Measurements from ENCODE around the gene DOCK3.

- TF ChIP-seq, protein P1, sequence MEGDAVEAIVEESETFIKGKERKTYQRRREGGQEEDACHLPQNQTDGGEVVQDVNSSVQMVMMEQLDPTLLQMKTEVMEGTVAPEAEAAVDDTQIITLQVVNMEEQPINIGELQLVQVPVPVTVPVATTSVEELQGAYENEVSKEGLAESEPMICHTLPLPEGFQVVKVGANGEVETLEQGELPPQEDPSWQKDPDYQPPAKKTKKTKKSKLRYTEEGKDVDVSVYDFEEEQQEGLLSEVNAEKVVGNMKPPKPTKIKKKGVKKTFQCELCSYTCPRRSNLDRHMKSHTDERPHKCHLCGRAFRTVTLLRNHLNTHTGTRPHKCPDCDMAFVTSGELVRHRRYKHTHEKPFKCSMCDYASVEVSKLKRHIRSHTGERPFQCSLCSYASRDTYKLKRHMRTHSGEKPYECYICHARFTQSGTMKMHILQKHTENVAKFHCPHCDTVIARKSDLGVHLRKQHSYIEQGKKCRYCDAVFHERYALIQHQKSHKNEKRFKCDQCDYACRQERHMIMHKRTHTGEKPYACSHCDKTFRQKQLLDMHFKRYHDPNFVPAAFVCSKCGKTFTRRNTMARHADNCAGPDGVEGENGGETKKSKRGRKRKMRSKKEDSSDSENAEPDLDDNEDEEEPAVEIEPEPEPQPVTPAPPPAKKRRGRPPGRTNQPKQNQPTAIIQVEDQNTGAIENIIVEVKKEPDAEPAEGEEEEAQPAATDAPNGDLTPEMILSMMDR (IDR thresholded peaks at IDR 0.05): peak in 2 of 3 donors; percentile 87 to 93
- TF ChIP-seq POLR2A (IDR thresholded peaks at IDR 0.05) (peak; percentile 50), EP300 (IDR thresholded peaks at IDR 0.05) (no peak)
Measured at GRCh38 chr3:51391075-51391565, 716.4 kb downstream of the DOCK3 start, which contains the start of gene RBM15B.

Data from ovary (tissue), 3 donors.